ENCODE measurements around the gene CCDC9. TPM values are rescaled to one million over a fixed set of nuclear protein-coding genes. Genes with fewer than 3 reads are reported as not detected.
A peak's percentile ranks its signal among the peaks of the same experiment; 100 is the strongest.

Gene CCDC9
- total RNA-seq (ENCODE audit: low replicate concordance): 6.5 and 16.3 TPM in 2 replicates

GRCh38 chr19:47255879-47256692, at the start of gene CCDC9:
Gene CCDC9 (plus strand): TSS chr19:47256525. CDS start chr19:47258401, 1,876 bp downstream.
- DNase-seq (ENCODE audit: low read depth): peak; percentile 97
- peak within 1 kb of the TSS; percentile 89 for H3K4me3 ChIP-seq (ENCODE audit: low read depth, low read length)
- no peak for TF ChIP-seq CTCF (IDR thresholded peaks at IDR 0.05; ENCODE audit: insufficient read depth, low read length)

- no peak overlapping the region for H3K4me3 ChIP-seq (ENCODE audit: low read depth, low read length)
- TF ChIP-seq CTCF (IDR thresholded peaks at IDR 0.05; ENCODE audit: insufficient read depth, low read length): no peak
- DNase-seq (ENCODE audit: low read depth): no peak
Measured at GRCh38 chr19:47209319-47210179, 46.8 kb upstream of the CCDC9 start.

- no peak overlapping the region for H3K4me3 ChIP-seq (ENCODE audit: low read depth, low read length)
- no peak for DNase-seq (ENCODE audit: low read depth)
- TF ChIP-seq CTCF (IDR thresholded peaks at IDR 0.05; ENCODE audit: insufficient read depth, low read length): no peak
Measured at GRCh38 chr19:47210180-47210490, 46.2 kb upstream of the CCDC9 start.

- TF ChIP-seq CTCF (IDR thresholded peaks at IDR 0.05; ENCODE audit: insufficient read depth, low read length): peak; percentile 76
- H3K4me3 ChIP-seq (ENCODE audit: low read depth, low read length): no peak overlapping the region
- DNase-seq (ENCODE audit: low read depth): peak; percentile 91
Measured at GRCh38 chr19:47210689-47211316, 45.5 kb upstream of the CCDC9 start.

GRCh38 chr19:47215581-47215980, 40.7 kb upstream of the CCDC9 start:
- TF ChIP-seq CTCF (IDR thresholded peaks at IDR 0.05; ENCODE audit: insufficient read depth, low read length): no peak
- no peak overlapping the region for H3K4me3 ChIP-seq (ENCODE audit: low read depth, low read length)
- DNase-seq (ENCODE audit: low read depth): no peak

GRCh38 chr19:47221080-47221841, 35.1 kb upstream of the CCDC9 start:
- DNase-seq (ENCODE audit: low read depth): no peak
- TF ChIP-seq CTCF (IDR thresholded peaks at IDR 0.05; ENCODE audit: insufficient read depth, low read length): no peak
- no peak overlapping the region for H3K4me3 ChIP-seq (ENCODE audit: low read depth, low read length)

Data from fibroblast of the aortic adventitia (primary cell).